Measurements from ENCODE around the gene PRSS1.
"Not testable (repeated sequence)": the region's sequence is repeated elsewhere in the genome, so short reads cannot be mapped to it uniquely, and the experiment has no call there.

Gene PRSS1

DNA sequence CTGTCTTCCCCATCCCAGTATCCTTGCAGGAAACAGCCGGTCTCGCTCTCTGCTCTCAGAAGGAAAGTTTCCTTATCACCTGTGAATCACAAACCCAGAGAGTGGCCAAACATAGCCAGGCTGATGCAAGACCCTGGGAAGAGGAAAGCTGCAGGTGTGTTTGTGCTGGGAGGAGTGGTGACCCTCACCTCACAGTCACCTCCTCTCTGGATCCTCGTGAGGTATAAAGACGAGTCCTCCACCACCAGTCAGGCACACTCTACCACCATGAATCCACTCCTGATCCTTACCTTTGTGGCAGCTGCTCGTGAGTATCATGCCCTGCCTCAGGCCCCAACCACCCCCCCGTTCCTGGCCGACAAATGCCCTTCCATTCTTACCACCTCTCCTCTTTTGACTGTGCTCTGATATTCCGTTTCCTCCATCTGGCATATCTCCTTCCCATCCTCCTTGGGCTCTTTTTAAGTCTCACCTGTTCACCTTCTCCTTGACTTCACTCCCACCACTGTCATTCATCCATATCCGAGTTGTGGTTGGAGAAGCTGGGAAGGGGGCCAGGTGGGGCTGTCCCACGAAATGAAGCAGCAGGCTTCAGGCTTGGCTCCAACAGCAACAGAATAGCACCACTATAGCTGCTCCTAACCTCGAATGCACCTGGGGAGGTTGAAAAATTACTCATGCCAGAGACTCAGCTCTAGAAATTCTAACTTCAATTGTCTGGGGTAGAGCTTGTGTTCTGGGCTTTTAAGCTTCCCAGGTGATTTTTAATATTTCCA, at the start of gene PRSS1:
Gene PRSS1, plus strand, starts transcription at position 255 of the 776 bp plus-strand sequence. Its CDS starts 13 bp downstream, at position 268.
- in situ Hi-C loops (cut with MboI; ENCODE audit: low sequenced_read_pairs) = no loop called here

DNA sequence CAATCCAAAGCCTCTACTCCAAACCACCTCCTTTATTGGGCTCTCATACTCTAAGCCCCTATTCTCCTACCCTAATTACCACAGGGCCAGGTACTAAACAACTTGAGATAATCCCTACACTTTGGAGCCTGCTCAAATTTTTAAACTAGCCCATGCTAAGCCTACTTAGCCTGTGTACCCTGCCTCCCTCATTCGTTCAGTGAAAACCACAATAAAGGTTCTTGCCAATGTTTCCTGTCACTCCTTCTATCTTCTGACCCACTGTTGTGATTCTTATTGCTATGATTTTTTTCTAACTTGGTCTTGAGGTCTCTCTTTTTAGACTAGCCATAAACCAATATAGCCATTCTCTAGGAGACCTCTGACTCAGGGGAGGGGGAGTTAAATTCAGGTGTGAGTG, 48.3 kb upstream of the PRSS1 start:
- in situ Hi-C loops (cut with MboI; ENCODE audit: low sequenced_read_pairs) = not testable (repeated sequence)

DNA sequence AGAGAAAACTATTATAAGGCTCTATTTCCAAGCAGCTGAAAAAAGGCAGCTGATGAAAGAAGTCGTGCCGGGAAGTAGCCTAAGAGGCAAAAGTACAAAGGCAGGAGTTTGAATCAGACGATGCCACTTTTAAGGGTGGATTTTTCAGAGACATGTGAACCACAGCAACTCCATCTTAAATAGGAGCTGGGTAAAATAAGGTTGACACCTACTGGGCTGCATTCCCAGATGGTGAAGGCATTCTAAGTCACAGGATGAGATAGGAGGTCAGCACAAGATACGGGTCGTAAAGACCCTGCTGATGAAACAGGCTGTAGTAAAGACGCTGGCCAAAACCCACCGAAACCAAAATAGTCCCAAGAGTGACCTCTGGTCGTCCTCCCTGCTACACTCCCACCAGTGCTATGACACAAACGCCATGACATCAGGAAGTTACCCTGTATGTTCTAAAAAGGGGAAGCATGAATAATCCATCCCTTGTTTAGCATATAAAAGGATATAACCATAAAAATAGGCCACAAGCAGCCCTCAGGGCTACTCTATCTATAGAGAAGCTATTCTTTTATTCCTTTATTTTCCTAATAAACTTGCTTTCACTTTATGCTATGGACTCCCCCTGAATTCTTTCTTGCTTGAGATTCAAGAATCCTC, 45.5 kb upstream of the PRSS1 start:
- in situ Hi-C loops (cut with MboI; ENCODE audit: low sequenced_read_pairs) = no loop called here

DNA sequence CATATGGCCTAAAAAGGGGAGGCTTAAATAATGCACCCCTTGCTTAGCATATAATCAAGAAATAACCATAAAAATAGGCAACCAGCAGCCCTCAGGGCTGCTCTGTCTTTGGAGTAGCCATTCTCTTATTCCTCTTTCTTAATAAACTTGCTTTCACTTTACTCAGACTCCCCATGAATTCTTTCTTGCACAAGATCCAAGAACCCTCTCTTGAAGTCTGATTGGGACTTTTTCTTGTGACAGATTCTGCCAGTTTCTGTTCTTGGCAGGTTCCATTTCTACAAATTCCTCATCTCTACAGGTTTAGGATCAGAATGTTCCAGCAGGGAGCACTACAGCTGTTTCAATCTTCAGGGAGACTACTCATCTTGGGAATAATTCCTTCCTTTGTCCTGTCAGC, 40.5 kb upstream of the PRSS1 start:
- in situ Hi-C loops (cut with MboI; ENCODE audit: low sequenced_read_pairs) = not testable (repeated sequence)

DNA sequence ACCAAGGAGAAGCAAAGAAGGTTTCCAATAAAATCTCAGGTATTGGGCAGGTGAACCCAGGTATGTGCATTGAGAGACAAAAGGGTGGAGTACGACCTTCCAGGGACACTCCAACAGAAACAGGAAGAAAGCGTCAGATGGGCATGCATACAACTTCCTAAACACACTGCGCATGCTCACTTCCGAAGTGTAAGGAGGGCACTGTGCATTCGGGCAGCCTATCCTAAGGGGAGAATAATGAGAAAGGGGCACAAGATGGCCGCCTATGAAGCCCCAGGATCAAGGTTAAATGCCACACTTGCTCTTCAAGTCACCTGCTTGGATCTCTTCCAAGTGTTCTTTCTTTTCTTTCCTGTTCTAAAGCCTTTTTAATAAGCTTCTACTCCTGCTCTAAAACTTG, 39.4 kb upstream of the PRSS1 start:
- in situ Hi-C loops (cut with MboI; ENCODE audit: low sequenced_read_pairs) = no loop called here

DNA sequence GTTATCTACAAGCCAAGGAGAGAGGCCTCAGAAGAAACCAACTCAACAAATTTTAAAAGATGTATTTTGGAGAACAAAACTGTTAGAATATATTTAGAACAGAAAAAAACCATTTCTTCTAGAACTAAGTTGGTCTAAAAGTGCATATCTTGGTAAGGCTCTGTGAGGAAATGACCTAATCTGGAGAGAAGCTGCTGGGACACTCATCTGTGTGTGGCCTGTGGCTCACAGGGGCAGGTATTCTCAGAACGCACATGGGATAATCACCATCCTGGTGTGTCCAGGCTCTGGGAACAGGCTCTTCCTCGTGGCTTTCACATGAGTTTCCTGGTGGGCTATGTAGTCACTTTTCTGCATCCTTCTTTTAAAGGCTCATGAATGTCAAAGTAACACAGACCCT, 38.1 kb upstream of the PRSS1 start:
- in situ Hi-C loops (cut with MboI; ENCODE audit: low sequenced_read_pairs) = no loop called here

DNA sequence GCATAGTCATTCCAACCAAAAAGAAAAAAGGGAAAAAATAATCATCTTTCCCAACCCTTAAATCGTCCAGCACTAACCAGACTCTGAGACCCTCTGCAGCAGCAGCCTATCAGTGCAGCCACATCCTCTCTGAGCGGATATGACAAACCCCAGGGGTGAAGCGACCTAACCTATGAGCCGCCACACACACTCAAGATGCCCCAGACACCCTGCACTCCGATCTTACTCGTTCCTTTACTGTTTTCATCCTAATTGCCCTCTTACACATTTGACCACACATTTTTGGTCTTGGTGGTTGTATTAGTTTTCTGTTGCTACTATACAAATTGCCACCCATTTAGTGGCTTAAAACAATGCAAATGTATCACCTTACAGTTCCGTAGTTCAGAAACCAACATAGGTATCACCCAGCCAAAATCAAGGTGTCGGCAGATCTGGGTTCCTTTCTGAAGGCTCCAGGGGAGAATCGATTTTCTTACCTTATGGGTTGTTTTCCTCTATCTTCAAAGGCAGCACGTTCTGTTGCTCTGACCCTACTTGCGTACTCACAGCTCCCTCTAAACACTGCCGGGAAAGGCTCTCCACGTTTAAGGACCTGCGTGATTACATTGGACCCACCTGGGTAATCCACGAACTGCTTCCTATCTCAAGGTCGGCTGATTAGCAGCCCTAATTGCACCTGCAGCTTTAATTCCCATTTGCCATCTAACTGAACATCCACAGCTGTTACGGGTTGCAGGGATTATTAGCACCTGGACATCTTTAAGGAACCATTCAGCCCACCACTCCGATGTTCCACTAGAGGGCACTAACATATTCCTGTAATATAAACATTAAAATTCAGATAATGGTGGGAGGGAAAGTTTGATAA, 37.3 kb upstream of the PRSS1 start:
- in situ Hi-C loops (cut with MboI; ENCODE audit: low sequenced_read_pairs) = no loop called here

DNA sequence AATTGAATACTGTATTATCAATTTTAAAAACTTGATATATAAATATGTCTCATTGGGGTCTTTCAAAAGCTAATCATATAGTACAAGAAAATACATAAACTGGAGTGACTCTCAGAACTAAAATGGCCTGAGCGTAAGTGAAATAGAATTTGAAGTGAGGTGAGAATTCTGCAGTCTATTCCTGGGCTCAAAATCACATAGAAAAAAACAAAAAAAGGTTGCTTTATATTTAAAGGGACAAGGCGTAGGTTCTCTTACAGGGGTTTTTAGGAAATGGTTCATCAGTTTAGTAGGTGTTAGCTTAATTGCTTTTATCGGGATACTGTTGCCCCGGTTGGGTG, 36.7 kb upstream of the PRSS1 start:
- in situ Hi-C loops (cut with MboI; ENCODE audit: low sequenced_read_pairs) = no loop called here

DNA sequence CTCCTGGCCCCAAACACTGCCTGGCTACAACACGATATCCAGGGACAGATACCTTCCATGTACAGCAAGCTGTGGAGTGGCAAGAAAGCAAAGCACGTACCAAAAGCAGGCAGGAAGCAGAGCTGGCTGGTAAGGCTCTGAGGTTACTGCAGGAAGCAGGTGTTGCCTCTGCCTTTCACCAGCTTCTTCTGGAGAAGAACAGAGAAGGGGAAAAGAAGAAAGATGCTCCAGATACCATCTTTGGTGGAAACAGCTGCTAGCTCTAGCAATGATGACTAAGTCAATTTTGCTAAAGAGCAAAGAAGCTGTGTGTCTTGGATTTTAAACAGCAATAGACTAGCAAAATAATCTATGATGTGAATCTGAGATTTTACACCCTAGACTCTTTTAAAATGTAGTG, 34.9 kb upstream of the PRSS1 start:
- in situ Hi-C loops (cut with MboI; ENCODE audit: low sequenced_read_pairs) = no loop called here

DNA sequence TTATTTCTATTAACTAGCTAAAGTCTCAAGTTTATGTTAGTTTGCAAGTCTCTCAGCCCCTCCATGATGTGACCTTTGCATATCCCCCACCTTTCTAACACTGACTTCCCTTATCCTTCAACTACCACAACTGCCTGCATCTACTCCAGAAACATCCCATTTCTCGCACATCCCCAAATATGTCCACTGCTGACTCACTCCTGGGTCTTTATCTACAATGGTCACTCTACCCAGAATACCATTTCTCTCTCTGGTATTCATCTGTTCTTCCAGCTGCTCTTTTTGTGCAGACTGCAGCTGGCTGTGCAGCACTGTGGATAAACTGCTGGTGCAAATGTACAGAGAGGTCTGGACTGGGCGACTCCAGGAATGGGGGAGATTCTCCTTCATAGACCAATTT, 32.7 kb upstream of the PRSS1 start:
- in situ Hi-C loops (cut with MboI; ENCODE audit: low sequenced_read_pairs) = no loop called here

DNA sequence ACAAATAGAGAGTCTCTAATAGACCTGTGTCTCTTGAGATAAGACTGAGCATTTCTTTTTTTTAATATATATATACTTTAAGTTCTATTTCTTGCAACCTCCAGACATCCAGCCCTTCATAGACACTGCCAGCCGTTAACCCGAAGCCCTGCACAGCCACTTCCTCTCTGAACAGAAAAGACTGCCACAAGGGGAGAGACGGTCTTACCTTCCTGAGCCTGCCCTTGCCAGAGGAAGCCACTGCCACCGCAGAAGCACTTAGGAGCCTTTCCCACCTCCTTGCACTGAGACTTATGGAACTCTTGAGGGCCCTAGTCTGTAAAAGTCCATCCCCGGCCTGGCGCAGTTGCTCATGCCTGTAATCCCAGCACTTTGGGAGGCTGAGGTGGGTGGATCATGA, 31.8 kb upstream of the PRSS1 start:
- in situ Hi-C loops (cut with MboI; ENCODE audit: low sequenced_read_pairs) = no loop called here

DNA sequence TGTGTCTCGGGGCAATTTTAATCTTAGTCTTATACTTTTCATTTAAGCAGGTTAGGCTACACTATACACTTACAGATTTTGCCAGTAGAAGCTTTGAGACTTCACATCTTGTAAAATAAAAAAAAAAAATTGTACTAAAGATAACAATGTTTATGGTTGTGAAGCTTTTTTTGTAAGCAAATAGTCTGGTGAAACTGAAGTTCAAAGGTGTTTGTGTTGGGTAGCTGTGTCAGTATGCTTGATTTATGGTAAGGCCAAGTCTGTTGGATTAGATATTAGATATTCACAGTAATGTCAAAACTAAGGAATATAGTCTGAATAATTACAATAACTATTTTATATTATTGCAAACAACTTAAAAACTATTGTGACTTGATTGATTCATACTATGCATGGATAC, 31.0 kb upstream of the PRSS1 start:
- in situ Hi-C loops (cut with MboI; ENCODE audit: low sequenced_read_pairs) = no loop called here

DNA sequence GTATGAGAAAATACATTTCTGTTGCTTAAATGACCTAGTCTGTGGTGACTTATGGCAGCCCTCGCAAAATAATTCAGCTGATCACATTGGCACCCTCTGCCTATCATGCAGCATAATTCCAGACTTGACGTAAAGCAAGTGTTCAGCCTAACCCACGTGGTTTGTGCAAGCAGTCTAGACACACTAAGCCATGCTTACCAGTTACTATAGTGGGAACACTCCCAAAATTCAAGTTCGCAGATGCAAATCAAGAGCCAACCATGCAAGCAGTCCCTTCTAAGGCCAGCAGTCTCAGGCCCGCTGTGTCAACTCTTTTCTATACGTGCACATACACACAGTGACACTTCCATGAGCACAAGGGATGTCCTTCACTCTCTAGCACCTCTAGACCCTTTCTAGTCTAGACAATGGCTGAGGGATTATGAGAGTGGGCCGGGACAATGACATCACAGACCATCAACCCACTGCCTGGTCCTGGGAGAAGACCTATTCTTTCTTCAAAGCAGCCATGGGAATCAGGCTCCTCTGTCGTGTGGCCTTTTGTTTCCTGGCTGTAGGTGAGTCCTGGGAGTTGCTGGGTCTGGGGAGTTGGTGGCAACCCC, 29.0 kb upstream of the PRSS1 start:
- in situ Hi-C loops (cut with MboI; ENCODE audit: low sequenced_read_pairs) = no loop called here

DNA sequence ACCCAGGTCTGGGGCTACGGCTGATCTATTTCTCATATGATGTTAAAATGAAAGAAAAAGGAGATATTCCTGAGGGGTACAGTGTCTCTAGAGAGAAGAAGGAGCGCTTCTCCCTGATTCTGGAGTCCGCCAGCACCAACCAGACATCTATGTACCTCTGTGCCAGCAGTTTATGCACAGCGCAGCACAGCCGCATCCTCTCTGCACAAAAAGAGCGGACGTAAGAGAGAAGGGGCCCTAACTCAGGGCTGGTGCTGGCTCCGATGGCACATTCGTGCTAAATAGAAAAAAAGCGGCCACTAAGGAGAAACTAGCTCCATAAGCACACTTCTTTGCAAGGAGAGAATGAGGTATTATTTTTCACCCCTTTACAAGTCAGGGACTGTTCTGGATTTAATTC, 28.3 kb upstream of the PRSS1 start:
- in situ Hi-C loops (cut with MboI; ENCODE audit: low sequenced_read_pairs) = no loop called here

DNA sequence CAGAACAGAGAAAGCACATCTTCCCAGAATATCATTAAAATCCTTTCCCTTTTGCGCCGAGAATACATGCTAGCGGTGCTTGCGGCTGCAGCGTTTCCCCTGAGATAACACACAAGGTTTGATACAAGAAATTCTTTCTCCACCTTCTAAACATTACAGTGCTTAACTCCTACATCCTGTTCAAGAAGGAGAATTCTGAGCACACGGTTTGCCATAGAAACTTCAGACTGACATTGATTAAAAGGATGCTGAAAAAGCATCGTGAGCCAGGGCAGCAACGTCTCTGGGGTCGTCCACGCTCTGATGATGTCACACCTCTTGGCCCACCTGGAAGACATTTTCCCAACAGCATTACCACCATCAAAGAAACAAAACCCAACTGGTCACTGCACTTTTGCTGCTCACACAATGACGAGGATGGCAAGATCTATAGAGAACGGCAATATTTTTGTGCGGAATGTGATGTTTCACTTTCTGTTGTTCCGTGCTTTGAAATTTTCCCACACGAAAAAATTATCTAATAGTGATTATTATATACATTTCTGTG, 27.0 kb upstream of the PRSS1 start:
- in situ Hi-C loops (cut with MboI; ENCODE audit: low sequenced_read_pairs) = no loop called here

DNA sequence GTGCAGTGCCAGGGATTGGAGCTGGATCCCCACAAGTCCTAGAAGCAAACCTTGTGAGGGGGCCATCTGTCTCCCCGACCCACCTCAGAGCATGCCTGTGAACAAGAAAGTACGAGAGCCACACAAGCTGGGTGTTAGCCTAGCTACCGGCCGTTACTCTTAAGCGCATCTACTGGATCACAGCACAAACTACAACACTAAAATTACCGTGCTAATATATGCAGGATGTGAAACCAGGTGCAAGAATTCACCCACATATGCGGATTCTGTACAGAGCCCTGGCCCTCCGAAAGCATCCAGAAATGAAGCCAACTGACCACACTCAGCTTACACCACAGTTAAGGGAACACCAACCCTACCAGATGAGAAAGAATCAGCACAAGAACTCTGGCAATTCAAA, 16.0 kb upstream of the PRSS1 start:
- in situ Hi-C loops (cut with MboI; ENCODE audit: low sequenced_read_pairs) = no loop called here

DNA sequence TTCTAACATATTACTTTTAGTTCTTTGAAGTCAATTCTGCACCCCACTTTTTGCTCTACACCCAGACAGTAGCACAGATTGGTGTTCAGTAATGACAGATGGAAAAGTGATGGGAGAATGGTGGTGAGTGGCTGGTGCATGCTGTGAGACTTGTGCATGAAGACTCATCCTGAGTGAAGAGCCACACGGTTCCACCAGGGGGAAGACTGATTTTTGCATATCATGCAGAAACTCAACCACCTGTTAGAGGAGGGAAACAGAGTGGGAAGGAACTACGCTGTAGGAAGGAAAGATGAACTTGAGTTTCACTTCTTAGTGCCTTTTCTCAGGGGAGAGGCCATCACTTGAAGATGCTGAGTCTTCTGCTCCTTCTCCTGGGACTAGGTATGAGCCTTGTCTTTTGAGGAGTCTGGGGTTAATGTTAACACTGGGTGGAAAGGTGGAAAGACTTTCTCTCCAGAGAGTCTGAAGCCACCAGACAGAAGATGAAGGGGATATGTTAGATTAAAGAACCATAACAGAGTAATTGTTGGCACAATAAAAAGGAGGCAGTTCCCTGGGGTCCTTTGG, 9.3 kb upstream of the PRSS1 start:
- in situ Hi-C loops (cut with MboI; ENCODE audit: low sequenced_read_pairs) = no loop called here

DNA sequence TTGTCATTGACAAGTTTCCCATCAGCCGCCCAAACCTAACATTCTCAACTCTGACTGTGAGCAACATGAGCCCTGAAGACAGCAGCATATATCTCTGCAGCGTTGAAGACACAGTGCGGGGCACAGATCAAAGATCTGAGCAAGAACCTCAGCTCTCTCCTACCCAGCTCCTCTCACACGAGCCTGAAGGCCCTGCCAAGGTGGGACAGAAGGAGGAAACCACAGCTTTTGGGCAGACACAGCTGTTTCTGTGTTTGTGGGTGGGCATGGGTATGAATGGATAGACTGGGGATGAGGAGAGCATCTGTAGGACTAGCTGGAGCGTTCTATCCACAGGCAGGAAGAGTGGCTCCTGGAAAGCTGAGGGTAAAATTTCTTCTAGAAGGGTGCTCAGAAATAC, 8.5 kb upstream of the PRSS1 start:
- in situ Hi-C loops (cut with MboI; ENCODE audit: low sequenced_read_pairs) = no loop called here

DNA sequence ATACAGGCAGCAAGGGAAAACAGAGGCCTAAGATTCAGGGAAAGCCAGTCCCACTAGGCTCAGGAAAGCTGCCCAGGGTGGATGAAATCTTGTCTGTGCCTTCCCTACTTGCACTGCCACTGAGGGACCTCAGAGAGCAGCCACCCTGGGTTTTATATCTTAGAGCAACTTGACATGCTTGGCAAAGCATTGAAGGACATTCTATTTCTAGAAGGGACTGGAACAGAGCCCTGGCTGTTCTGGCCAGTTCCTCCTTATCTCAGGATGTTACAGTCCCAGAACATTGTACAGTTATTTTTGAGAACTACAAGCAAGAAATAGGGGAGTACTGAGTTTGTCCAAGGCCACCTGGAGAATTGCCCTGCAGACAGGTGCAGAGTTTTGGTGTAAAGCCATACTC, 7.3 kb upstream of the PRSS1 start:
- in situ Hi-C loops (cut with MboI; ENCODE audit: low sequenced_read_pairs) = not testable (repeated sequence)

DNA sequence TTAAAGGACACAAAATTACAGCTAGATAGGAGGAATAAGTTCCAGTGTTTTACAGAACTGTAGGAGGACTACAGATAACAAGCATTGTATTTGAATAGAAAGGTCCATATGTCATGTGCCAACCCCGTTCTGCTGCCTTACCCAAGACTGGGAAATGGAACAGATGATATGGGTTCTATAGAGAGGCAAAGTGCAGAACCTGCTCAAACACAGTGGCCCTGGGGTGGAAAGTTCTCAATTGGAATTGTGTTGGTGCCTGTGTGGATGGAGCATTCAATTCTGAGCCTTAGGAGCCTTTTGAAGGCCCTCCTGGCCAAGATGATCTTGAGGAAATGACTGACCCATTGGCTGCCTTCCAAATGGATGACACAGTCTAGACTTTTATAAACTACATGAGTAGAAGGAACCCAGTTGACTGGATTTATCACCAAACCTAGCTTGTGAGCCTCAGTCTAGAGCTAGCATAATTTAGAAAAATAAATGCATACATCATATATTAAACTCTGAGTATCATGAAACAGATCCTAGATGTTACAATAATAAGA, 4.1 kb upstream of the PRSS1 start:
- in situ Hi-C loops (cut with MboI; ENCODE audit: low sequenced_read_pairs) = no loop called here

DNA sequence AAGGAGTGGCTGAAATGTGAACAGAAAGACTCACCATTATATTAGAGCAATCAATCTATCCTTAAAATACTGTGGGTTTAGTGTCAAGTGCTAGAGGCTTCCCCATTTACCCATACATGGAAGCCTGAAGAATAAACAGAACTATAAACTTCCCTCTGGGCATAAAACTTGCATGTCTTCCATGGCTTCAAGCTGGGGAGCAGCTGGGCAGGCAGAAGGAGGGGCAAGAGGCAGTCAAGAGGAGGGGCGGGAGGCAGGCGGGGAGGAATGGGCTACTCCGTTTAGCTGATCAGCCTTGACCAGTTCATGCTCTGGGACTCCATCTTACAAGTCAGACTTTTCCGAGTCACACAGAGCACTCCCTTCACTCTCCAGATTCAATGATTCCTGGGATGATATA, 3.5 kb upstream of the PRSS1 start:
- in situ Hi-C loops (cut with MboI; ENCODE audit: low sequenced_read_pairs) = no loop called here

Measured in HL-60/S4 treated with retinoic acid at 250 ng/mL for 4 days and 3 days (cell line).